ENCODE data around the gene ITPRIP. TPM values are rescaled to one million over a fixed set of nuclear protein-coding genes. Genes with fewer than 3 reads are reported as not detected.

Gene ITPRIP
- total RNA-seq, 1 donor from 2014 or later, result 1.6 TPM

DNA sequence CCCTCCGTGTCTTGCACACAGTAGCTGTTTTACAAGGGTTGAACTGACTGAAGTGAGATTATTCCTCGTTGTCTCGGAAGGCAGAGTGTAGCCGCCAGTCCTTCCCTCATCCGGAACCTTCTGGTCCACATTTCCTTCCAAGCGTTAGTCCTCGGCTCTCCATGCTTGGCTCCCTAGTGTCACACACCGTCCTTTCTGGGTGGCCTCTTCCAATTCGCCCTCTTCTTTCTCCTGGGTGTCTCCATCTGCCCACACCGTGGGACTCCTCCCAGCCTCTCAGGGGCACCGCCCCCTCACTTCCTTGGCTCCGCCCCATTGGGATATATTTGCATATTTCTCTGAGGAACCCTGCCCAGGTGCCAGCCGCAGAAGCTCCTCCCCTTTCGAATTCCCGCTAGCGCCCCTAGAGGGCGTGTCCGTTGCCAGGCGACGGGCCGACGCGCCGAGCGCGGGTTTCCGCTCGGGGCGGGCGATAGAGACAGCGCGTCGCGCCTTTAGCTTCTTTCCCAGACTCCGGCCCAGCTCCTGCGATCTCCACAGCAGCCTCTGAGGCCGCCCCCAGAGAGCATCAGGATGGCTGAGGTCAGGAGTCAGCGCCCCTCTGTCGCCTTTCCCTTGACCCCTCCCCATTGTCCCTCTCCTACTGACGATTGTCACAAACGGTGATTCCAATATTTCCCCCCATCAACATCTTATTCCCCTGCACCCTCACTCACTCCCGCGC, 15.2 kb upstream of the ITPRIP start, which contains the start of gene CFAP58:
Gene CFAP58 (plus strand): TSS at position 509 of the 724 bp plus-strand sequence. CDS start 65 bp downstream, at position 574.
- Histone ChIP-seq H3K79me2 (ENCODE audit: low read depth) (no peaks in the 10 kb centered on the region), H4K20me1 (ENCODE audit: low read depth) (no peaks in the 10 kb centered on the region), H3K27me3 (peaks cover 42% of the 10 kb centered on the region), H3K9me3 (ENCODE audit: low read depth) (no peaks in the 10 kb centered on the region), H3F3A (ENCODE audit: low read depth) (no peaks in the 10 kb centered on the region), H3K4me1 (no peaks in the 10 kb centered on the region), H3K9ac (no peak within 1 kb of the TSS), H2AFZ (replicated peaks) (peak within 1 kb of the TSS; percentile 83), H3K27ac (no peak within 1 kb of the TSS), H3K4me2 (peak within 1 kb of the TSS; percentile 74), H3K36me3 (no peaks in the 10 kb centered on the region), H3K4me3 (peak within 1 kb of the TSS; percentile 34)
- Mint-ChIP-seq H3K9me3 (no peaks in the 10 kb centered on the region), H3K27ac (no peak within 1 kb of the TSS), H3K4me3 (peak within 1 kb of the TSS; percentile 64), H3K4me1 (no peaks in the 10 kb centered on the region), H3K27me3 (ENCODE audit: insufficient read depth, low read depth) (peaks cover 2% of the 10 kb centered on the region), H3K36me3 (no peaks in the 10 kb centered on the region)
- DNase-seq (ENCODE audit: low spot score), result peak; percentile 96
- no peak for TF ChIP-seq EZH2phosphoT487 (IDR thresholded peaks at IDR 0.05)
- TF ChIP-seq, protein P1, sequence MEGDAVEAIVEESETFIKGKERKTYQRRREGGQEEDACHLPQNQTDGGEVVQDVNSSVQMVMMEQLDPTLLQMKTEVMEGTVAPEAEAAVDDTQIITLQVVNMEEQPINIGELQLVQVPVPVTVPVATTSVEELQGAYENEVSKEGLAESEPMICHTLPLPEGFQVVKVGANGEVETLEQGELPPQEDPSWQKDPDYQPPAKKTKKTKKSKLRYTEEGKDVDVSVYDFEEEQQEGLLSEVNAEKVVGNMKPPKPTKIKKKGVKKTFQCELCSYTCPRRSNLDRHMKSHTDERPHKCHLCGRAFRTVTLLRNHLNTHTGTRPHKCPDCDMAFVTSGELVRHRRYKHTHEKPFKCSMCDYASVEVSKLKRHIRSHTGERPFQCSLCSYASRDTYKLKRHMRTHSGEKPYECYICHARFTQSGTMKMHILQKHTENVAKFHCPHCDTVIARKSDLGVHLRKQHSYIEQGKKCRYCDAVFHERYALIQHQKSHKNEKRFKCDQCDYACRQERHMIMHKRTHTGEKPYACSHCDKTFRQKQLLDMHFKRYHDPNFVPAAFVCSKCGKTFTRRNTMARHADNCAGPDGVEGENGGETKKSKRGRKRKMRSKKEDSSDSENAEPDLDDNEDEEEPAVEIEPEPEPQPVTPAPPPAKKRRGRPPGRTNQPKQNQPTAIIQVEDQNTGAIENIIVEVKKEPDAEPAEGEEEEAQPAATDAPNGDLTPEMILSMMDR (IDR thresholded peaks at IDR 0.05), result peak; percentile 74

DNA sequence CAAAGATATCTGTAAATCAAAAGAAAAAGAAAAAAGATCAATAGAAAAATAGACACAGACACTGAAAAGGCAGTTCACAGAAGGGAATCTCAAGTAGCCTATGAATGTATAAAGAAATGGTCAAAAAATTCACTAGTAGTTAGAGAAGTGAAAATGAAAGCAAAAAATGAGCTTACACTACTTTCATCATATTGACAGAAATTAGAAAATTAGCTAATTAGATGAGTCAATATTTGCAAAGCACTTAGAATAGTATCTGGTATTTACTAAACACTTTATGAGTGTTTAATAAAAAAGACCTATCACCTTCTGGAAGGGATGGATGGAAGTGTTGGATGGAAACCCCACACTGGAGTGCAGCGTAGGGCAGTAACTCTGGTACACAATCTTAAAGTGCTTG, 13.7 kb upstream of the ITPRIP start:
- Histone ChIP-seq H3K27me3 (peaks cover 42% of the 10 kb centered on the region), H3F3A (ENCODE audit: low read depth) (no peaks in the 10 kb centered on the region), H2AFZ (replicated peaks) (no peak overlapping the region), H3K36me3 (no peaks in the 10 kb centered on the region), H3K4me3 (no peak overlapping the region), H4K20me1 (ENCODE audit: low read depth) (no peaks in the 10 kb centered on the region), H3K4me2 (no peak overlapping the region), H3K9ac (no peak overlapping the region), H3K4me1 (no peaks in the 10 kb centered on the region), H3K27ac (no peak overlapping the region), H3K79me2 (ENCODE audit: low read depth) (no peaks in the 10 kb centered on the region), H3K9me3 (ENCODE audit: low read depth) (no peaks in the 10 kb centered on the region)
- H3K27me3 Mint-ChIP-seq (ENCODE audit: insufficient read depth, low read depth), result no peaks in the 10 kb centered on the region
- no peak for DNase-seq (ENCODE audit: low spot score)
- H3K4me1 Mint-ChIP-seq, result no peaks in the 10 kb centered on the region
- H3K36me3 Mint-ChIP-seq, result no peaks in the 10 kb centered on the region
- TF ChIP-seq EZH2 (IDR thresholded peaks at IDR 0.05) (no peak), EZH2phosphoT487 (IDR thresholded peaks at IDR 0.05) (no peak)
- TF ChIP-seq, protein P1 (IDR thresholded peaks at IDR 0.05), result no peak
- no peak overlapping the region for H3K4me3 Mint-ChIP-seq
- no peaks in the 10 kb centered on the region for H3K9me3 Mint-ChIP-seq
- no peak overlapping the region for H3K27ac Mint-ChIP-seq

DNA sequence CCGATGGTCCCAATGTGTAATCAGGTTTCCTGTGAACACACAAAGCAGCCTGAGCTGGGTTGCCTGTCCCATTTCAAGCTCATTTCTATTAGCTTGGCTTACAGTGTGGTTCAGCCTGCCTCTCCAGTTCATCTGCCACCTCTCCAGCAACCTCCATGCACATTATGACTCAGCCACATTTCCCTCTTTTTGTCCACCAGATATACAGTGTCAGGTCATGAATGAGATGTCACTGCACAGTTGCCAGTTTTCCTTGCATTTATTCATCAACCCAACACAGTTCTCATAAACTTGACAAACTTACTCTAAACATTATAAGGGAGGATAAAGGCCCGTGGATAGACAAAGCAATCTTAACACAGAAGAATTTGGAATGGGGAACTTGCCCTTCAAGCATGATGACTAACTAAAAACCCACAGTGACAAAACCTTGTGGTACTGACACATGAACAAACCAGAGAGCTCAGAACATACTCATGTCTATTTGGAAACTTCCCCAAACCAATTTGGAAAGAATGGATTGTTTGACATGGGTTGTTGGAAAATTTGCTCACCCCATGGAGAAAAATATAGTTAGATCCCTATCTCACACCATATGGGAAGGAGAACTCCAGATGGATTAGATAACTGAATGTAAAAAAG, 12.9 kb upstream of the ITPRIP start:
- H3K27me3 ChIP-seq, result peaks cover 42% of the 10 kb centered on the region
- no peaks in the 10 kb centered on the region for H3K9me3 ChIP-seq (ENCODE audit: low read depth)
- no peaks in the 10 kb centered on the region for H4K20me1 ChIP-seq (ENCODE audit: low read depth)
- no peak overlapping the region for H3K27ac Mint-ChIP-seq
- no peak overlapping the region for H3K4me3 ChIP-seq
- H3K27ac ChIP-seq, result no peak overlapping the region
- H3K4me3 Mint-ChIP-seq, result no peak overlapping the region
- H3K36me3 Mint-ChIP-seq, result no peaks in the 10 kb centered on the region
- H3K36me3 ChIP-seq, result no peaks in the 10 kb centered on the region
- TF ChIP-seq EZH2 (IDR thresholded peaks at IDR 0.05), result no peak
- TF ChIP-seq EZH2phosphoT487 (IDR thresholded peaks at IDR 0.05), result no peak
- TF ChIP-seq, protein P1 (IDR thresholded peaks at IDR 0.05), result no peak
- H2AFZ ChIP-seq (replicated peaks), result no peak overlapping the region
- no peak overlapping the region for H3K9ac ChIP-seq
- no peaks in the 10 kb centered on the region for H3F3A ChIP-seq (ENCODE audit: low read depth)
- H3K4me2 ChIP-seq, result no peak overlapping the region
- H3K4me1 Mint-ChIP-seq, result no peaks in the 10 kb centered on the region
- no peaks in the 10 kb centered on the region for H3K4me1 ChIP-seq
- H3K79me2 ChIP-seq (ENCODE audit: low read depth), result no peaks in the 10 kb centered on the region
- DNase-seq (ENCODE audit: low spot score), result no peak
- H3K9me3 Mint-ChIP-seq, result no peaks in the 10 kb centered on the region
- no peaks in the 10 kb centered on the region for H3K27me3 Mint-ChIP-seq (ENCODE audit: insufficient read depth, low read depth)

Measured in neural progenitor cell (in vitro differentiated cells).